HepG2 (cell line): Measurements from ENCODE around the gene DLX1. TPM values are rescaled to one million over a fixed set of nuclear protein-coding genes. Genes with fewer than 3 reads are reported as not detected.
A peak's percentile ranks its signal among the peaks of the same experiment; 100 is the strongest.

Source experiments
- BHLHE40 ChIP-seq: IDR thresholded peaks from 2 replicates; pipeline ENCODE4 v1.6.1; 2011; ENCODE audit warnings: low read length, improper control_type of control experiment
- FOXA1 ChIP-seq, 2 experiments: fragments of 450-650 bp in 1 of 2; sonication (generic) in 1 of 2; formaldehyde crosslinking in 1 of 2; IDR thresholded peaks; 2 replicates each; pipeline versions ENCODE4 v1.4.0 to v1.6.1; 2016 to 2020; ENCODE audit warnings: missing genetic modification reagents in 1 of 2
- LCORL ChIP-seq, 2 experiments: fragments of 450-650 bp in 1 of 2; sonication (generic) in 1 of 2; formaldehyde crosslinking in 1 of 2; IDR thresholded peaks; 2 replicates each; pipeline versions ENCODE4 v1.5.0 to v1.6.1; 2017 to 2020; ENCODE audit warnings: antibody characterized with exemption in 1 of 2, missing genetic modification reagents in 1 of 2
- MAF1 ChIP-seq: sonication (generic); formaldehyde crosslinking; IDR thresholded peaks from 2 replicates; pipeline ENCODE4 v1.5.0; 2020; ENCODE audit warnings: missing genetic modification reagents, borderline replicate concordance
- TAF15 ChIP-seq: fragments of 200-400 bp; formaldehyde crosslinking; IDR thresholded peaks from one replicate; pipeline ENCODE4 v1.6.1; 2018; ENCODE audit warnings: mild to moderate bottlenecking, low read depth, low read length; ENCODE audit not compliant: poor library complexity, severe bottlenecking
- ZEB1 ChIP-seq: IDR thresholded peaks from 2 replicates; pipeline ENCODE4 v1.6.1; 2012; ENCODE audit warnings: mild to moderate bottlenecking, low read depth, inconsistent platforms; ENCODE audit not compliant: insufficient replicate concordance
- ZNF121 ChIP-seq: sonication (generic); formaldehyde crosslinking; IDR thresholded peaks from 2 replicates; pipeline ENCODE4 v1.5.0; 2020; ENCODE audit warnings: mild to moderate bottlenecking, missing genetic modification reagents
- ZNF431 ChIP-seq: sonication (generic); formaldehyde crosslinking; IDR thresholded peaks from 2 replicates; pipeline ENCODE4 v1.9.0; 2022; ENCODE audit warnings: missing genetic modification reagents, low read depth, mild to moderate bottlenecking, borderline replicate concordance
- ZNF451 ChIP-seq: sonication (generic); formaldehyde crosslinking; IDR thresholded peaks from 2 replicates; pipeline ENCODE4 v1.5.0; 2020; ENCODE audit warnings: mild to moderate bottlenecking, missing genetic modification reagents
- ZNF501 ChIP-seq: sonication (generic); formaldehyde crosslinking; IDR thresholded peaks from 2 replicates; pipeline ENCODE4 v1.5.1; 2020; ENCODE audit warnings: mild to moderate bottlenecking, moderate library complexity, missing genetic modification reagents
- ZNF777 ChIP-seq: sonication (generic); formaldehyde crosslinking; IDR thresholded peaks from 2 replicates; pipeline ENCODE4 v1.4.0; 2020; ENCODE audit warnings: missing genetic modification reagents
- polyA plus RNA-seq, 8 experiments: library from polyadenylated mRNA; depleted of rRNA in 3 of 8; stranded (reverse) in 7 of 8; unstranded in 1 of 8; fragments of >200 nt; fragmentation: Illumina TruSeq in 4 of 8; extraction: Trizol in 4 of 8; gene quantifications; 2 replicates each; pipeline versions ENCODE4 v1.2.1 to v1.2.3, GENCODE V29; 2011 to 2016; ENCODE audit warnings: low read depth in 4 of 8, missing spikeins in 1 of 8, mixed read lengths in 1 of 8; ENCODE audit not compliant: insufficient read depth in 1 of 8
- total RNA-seq, 5 experiments: library from RNA; depleted of rRNA; stranded (reverse); fragments of >200 nt; fragmentation: Illumina TruSeq; extraction: Trizol; gene quantifications; 2 replicates each; pipeline ENCODE4 v1.2.3, GENCODE V29; 2016; ENCODE audit warnings: low read depth in 1 of 5
- TF ChIP-seq, protein P1 (sequence below): sonication (generic); formaldehyde crosslinking; IDR thresholded peaks from 2 replicates; pipeline ENCODE4 v1.5.1; 2020; ENCODE audit warnings: mild to moderate bottlenecking, moderate library complexity, missing genetic modification reagents
- TF ChIP-seq, protein P2 (sequence below): sonication (generic); formaldehyde crosslinking; IDR thresholded peaks from 2 replicates; pipeline ENCODE4 v1.8.0; 2022; ENCODE audit warnings: missing genetic modification reagents, low read depth, mild to moderate bottlenecking, borderline replicate concordance
- TF ChIP-seq, protein P3 (sequence below): sonication (generic); formaldehyde crosslinking; IDR thresholded peaks from 2 replicates; pipeline ENCODE4 v1.4.0; 2020; ENCODE audit warnings: missing genetic modification reagents
- TF ChIP-seq, protein P4 (sequence below): sonication (generic); formaldehyde crosslinking; IDR thresholded peaks from 2 replicates; pipeline ENCODE4 v1.5.0; 2020; ENCODE audit warnings: mild to moderate bottlenecking, missing genetic modification reagents, borderline replicate concordance

The DLX1 gene
- total and polyA plus RNA-seq, 2 of the 13 experiments (the other 11 are each of a cell fraction or from before 2014, with no cell fraction given), result 0.18 to 0.86 TPM

DNA sequence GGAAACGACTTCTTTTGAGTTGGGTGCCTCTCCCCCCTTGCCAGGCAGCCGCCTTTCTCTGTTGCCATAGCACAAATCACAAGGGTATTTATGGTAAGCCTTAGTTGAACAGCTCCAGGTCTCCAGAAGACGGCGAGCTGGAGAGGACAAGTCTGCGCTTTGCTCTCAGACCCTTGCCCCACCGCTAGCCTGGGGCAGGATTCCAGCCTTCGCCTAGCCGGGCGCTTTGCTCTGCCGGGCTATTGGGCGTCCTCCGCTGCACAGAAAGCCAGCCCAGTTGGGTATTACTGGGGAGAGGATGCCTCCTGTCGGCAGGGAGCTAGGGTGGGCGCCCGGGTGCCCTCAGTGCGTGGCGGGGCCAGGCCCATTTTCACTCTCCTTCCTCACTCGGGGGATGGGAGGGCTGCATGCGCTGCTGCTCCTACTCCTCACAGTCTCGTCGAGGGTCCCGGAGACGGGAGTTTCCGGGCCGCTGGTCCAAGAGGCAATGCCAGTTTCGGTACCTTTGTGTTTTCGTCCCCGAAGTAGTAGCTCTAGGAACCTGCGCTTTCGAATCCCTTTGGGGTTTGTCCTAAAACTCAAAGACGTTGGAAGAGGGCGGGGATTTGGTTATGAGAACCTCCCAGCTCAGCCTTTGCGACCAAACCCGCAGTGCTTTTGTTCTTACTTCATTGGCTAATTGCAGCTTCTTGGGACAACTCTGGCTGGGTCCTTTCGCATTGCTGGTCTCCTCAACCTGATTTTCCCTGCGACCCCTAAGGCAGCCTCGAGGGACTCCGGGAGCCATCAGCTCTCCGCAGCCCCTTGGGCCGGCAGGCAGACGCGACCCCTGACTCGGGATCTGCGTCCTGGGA, 21.0 kb downstream of the DLX1 start (continued):
- TF ChIP-seq, protein P1, sequence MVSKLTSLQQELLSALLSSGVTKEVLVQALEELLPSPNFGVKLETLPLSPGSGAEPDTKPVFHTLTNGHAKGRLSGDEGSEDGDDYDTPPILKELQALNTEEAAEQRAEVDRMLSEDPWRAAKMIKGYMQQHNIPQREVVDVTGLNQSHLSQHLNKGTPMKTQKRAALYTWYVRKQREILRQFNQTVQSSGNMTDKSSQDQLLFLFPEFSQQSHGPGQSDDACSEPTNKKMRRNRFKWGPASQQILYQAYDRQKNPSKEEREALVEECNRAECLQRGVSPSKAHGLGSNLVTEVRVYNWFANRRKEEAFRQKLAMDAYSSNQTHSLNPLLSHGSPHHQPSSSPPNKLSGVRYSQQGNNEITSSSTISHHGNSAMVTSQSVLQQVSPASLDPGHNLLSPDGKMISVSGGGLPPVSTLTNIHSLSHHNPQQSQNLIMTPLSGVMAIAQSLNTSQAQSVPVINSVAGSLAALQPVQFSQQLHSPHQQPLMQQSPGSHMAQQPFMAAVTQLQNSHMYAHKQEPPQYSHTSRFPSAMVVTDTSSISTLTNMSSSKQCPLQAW (CRISPR knock-in tag), result peak; percentile 57; the same call in 1 of the 2 replicates
- TF ChIP-seq ZNF501 (peak; percentile 76), FOXA1 (IDR thresholded peaks at IDR 0.05) (no peak), FOXA1 (CRISPR knock-in tag; IDR thresholded peaks at IDR 0.05) (no peak), BHLHE40 (no peak), ZNF777 (CRISPR knock-in tag) (peak; percentile 96), ZNF431 (CRISPR knock-in tag) (no peak), LCORL (IDR thresholded peaks at IDR 0.05) (no peak), LCORL (CRISPR knock-in tag; IDR thresholded peaks at IDR 0.05) (peak; percentile 83), ZNF121 (CRISPR knock-in tag) (peak; percentile 62; the same call in 1 of the 2 replicates), ZNF451 (CRISPR knock-in tag) (0 out of 2 replicates have a peak, but pooled peaks have one; percentile 53), MAF1 (no peak), ZEB1 (no peak), TAF15 (no peak)
- TF ChIP-seq, protein P2, sequence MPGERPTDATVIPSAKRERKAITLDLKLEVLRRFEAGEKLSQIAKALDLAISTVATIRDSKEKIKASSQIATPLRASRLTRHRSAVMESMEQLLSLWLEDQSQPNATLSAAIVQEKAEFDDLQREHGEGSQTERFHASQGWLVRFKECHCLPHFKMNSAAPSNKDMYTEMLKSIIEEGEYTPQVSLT (CRISPR knock-in tag), result no peak
- TF ChIP-seq, protein P3, sequence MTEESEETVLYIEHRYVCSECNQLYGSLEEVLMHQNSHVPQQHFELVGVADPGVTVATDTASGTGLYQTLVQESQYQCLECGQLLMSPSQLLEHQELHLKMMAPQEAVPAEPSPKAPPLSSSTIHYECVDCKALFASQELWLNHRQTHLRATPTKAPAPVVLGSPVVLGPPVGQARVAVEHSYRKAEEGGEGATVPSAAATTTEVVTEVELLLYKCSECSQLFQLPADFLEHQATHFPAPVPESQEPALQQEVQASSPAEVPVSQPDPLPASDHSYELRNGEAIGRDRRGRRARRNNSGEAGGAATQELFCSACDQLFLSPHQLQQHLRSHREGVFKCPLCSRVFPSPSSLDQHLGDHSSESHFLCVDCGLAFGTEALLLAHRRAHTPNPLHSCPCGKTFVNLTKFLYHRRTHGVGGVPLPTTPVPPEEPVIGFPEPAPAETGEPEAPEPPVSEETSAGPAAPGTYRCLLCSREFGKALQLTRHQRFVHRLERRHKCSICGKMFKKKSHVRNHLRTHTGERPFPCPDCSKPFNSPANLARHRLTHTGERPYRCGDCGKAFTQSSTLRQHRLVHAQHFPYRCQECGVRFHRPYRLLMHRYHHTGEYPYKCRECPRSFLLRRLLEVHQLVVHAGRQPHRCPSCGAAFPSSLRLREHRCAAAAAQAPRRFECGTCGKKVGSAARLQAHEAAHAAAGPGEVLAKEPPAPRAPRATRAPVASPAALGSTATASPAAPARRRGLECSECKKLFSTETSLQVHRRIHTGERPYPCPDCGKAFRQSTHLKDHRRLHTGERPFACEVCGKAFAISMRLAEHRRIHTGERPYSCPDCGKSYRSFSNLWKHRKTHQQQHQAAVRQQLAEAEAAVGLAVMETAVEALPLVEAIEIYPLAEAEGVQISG (CRISPR knock-in tag), result peak; percentile 51
- TF ChIP-seq, protein P4, sequence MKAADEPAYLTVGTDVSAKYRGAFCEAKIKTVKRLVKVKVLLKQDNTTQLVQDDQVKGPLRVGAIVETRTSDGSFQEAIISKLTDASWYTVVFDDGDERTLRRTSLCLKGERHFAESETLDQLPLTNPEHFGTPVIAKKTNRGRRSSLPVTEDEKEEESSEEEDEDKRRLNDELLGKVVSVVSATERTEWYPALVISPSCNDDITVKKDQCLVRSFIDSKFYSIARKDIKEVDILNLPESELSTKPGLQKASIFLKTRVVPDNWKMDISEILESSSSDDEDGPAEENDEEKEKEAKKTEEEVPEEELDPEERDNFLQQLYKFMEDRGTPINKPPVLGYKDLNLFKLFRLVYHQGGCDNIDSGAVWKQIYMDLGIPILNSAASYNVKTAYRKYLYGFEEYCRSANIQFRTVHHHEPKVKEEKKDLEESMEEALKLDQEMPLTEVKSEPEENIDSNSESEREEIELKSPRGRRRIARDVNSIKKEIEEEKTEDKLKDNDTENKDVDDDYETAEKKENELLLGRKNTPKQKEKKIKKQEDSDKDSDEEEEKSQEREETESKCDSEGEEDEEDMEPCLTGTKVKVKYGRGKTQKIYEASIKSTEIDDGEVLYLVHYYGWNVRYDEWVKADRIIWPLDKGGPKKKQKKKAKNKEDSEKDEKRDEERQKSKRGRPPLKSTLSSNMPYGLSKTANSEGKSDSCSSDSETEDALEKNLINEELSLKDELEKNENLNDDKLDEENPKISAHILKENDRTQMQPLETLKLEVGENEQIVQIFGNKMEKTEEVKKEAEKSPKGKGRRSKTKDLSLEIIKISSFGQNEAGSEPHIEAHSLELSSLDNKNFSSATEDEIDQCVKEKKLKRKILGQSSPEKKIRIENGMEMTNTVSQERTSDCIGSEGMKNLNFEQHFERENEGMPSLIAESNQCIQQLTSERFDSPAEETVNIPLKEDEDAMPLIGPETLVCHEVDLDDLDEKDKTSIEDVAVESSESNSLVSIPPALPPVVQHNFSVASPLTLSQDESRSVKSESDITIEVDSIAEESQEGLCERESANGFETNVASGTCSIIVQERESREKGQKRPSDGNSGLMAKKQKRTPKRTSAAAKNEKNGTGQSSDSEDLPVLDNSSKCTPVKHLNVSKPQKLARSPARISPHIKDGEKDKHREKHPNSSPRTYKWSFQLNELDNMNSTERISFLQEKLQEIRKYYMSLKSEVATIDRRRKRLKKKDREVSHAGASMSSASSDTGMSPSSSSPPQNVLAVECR (CRISPR knock-in tag), result peak; percentile 69
